ENCODE data around the gene HSPH1. TPM values are rescaled to one million over a fixed set of nuclear protein-coding genes. Genes with fewer than 3 reads are reported as not detected.
A peak's percentile ranks its signal among the peaks of the same experiment; 100 is the strongest.

HSPH1 gene
- total RNA-seq, 4 donors from 2014 or later, result 33.4 to 48.2 (median 42.1) TPM

- no peaks in the 10 kb centered on the region for H3K36me3 ChIP-seq
- H3K4me1 ChIP-seq, result peaks cover under 1 to 6% (median 3%) of the 10 kb centered on the region in 4 donors
- H3K27me3 ChIP-seq, result no peaks in the 10 kb centered on the region
- no peak for DNase-seq (ENCODE audit: extremely low spot score)
- TF ChIP-seq, protein P1, sequence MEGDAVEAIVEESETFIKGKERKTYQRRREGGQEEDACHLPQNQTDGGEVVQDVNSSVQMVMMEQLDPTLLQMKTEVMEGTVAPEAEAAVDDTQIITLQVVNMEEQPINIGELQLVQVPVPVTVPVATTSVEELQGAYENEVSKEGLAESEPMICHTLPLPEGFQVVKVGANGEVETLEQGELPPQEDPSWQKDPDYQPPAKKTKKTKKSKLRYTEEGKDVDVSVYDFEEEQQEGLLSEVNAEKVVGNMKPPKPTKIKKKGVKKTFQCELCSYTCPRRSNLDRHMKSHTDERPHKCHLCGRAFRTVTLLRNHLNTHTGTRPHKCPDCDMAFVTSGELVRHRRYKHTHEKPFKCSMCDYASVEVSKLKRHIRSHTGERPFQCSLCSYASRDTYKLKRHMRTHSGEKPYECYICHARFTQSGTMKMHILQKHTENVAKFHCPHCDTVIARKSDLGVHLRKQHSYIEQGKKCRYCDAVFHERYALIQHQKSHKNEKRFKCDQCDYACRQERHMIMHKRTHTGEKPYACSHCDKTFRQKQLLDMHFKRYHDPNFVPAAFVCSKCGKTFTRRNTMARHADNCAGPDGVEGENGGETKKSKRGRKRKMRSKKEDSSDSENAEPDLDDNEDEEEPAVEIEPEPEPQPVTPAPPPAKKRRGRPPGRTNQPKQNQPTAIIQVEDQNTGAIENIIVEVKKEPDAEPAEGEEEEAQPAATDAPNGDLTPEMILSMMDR (IDR thresholded peaks at IDR 0.05), result no peak
- TF ChIP-seq POLR2AphosphoS5 (IDR thresholded peaks at IDR 0.05) (no peak), EP300 (IDR thresholded peaks at IDR 0.05) (no peak), POLR2A (IDR thresholded peaks at IDR 0.05; ENCODE audit: low read depth) (no peak)
- no peak overlapping the region for H3K4me3 ChIP-seq
- no peak overlapping the region for H3K27ac ChIP-seq (replicated peaks in 1 of 4)
- intact Hi-C loops (cut with DNase I), result loop anchor here (10.0 kb wide), 2 partner anchors 303 to 1043 kb away; no protein-coding TSS in a partner anchor
- H3K9me3 ChIP-seq, result no peaks in the 10 kb centered on the region
- 36% methylated on average over 2 of the region's 2 CpGs for WGBS
Observed at GRCh38 chr13:31168166-31168565, 6.5 kb upstream of the HSPH1 start.

- Histone ChIP-seq H3K9me3 (no peaks in the 10 kb centered on the region), H3K36me3 (no peaks in the 10 kb centered on the region), H3K4me3 (no peak overlapping the region), H3K4me1 (peaks cover 4 to 11% (median 9%) of the 10 kb centered on the region in 4 donors), H3K27me3 (no peaks in the 10 kb centered on the region), H3K27ac (replicated peaks in 1 of 4) (no peak overlapping the region)
- intact Hi-C loops (cut with DNase I), result loop anchor here (10.0 kb wide), 2 partner anchors 303 to 1043 kb away; no protein-coding TSS in a partner anchor
- TF ChIP-seq POLR2AphosphoS5 (IDR thresholded peaks at IDR 0.05), result no peak
- TF ChIP-seq, protein P1 (IDR thresholded peaks at IDR 0.05), result no peak
- no peak for TF ChIP-seq POLR2A (IDR thresholded peaks at IDR 0.05; ENCODE audit: low read depth)
- TF ChIP-seq EP300 (IDR thresholded peaks at IDR 0.05), result no peak
- no peak for DNase-seq (ENCODE audit: extremely low spot score)
Observed at GRCh38 chr13:31167490-31167889, 5.8 kb upstream of the HSPH1 start.

GRCh38 chr13:31166591-31166990 lies 4.9 kb upstream of the HSPH1 start:
- intact Hi-C loops (cut with DNase I), result loop anchor here (10.0 kb wide), 2 partner anchors 302 to 1042 kb away; no protein-coding TSS in a partner anchor

GRCh38 chr13:31162151-31163008 lies 676 bp upstream of the HSPH1 start:
- WGBS, result under 1% methylated on average over 33 of the region's 34 CpGs
- Histone ChIP-seq H3K27me3 (no peaks in the 10 kb centered on the region), H3K9me3 (no peaks in the 10 kb centered on the region), H3K4me1 (peaks cover 15 to 31% (median 29%) of the 10 kb centered on the region in 4 donors), H3K27ac (replicated peaks in 1 of 4) (peak overlapping the region; percentile 85 to 95 (median 92)), H3K4me3 (peak overlapping the region; percentile 64 to 87 (median 75)), H3K36me3 (peaks cover 0 to 11% (median 4%) of the 10 kb centered on the region in 4 donors)
- DNase-seq (ENCODE audit: extremely low spot score), result peak; percentile 99
- TF ChIP-seq POLR2A (IDR thresholded peaks at IDR 0.05; ENCODE audit: low read depth), result no peak
- TF ChIP-seq POLR2AphosphoS5 (IDR thresholded peaks at IDR 0.05), result peak; percentile 50 to 90
- intact Hi-C loops (cut with DNase I), result loop anchor here (5.0 to 10.0 kb wide), 3 partner anchors 35 to 1038 kb away; partner anchors contain the start of gene B3GLCT

More at GRCh38 chr13:31166591-31166990, 4.9 kb upstream of the HSPH1 start:
- Histone ChIP-seq H3K9me3 (no peaks in the 10 kb centered on the region), H3K27me3 (no peaks in the 10 kb centered on the region), H3K4me1 (peaks cover 4 to 11% (median 9%) of the 10 kb centered on the region in 4 donors), H3K36me3 (no peaks in the 10 kb centered on the region), H3K27ac (replicated peaks in 1 of 4) (no peak overlapping the region), H3K4me3 (no peak overlapping the region)
- TF ChIP-seq EP300 (IDR thresholded peaks at IDR 0.05) (no peak), POLR2A (IDR thresholded peaks at IDR 0.05; ENCODE audit: low read depth) (no peak), POLR2AphosphoS5 (IDR thresholded peaks at IDR 0.05) (no peak)
- TF ChIP-seq, protein P1 (IDR thresholded peaks at IDR 0.05), result no peak
- no peak for DNase-seq (ENCODE audit: extremely low spot score)
- 77% methylated on average over 3 of the region's 3 CpGs for WGBS

Data from esophagus muscularis mucosa (tissue), 4 donors.